Panc1 (cell line): ENCODE results near the gene MPPED1. TPM values are rescaled to one million over a fixed set of nuclear protein-coding genes. Genes with fewer than 3 reads are reported as not detected.

ENCODE experiments used
- ATAC-seq: fragments of 200-7000 bp; cut with Tn5 transposase; 2 replicates; pipeline ENCODE4 v1.9.1; 2020; ENCODE audit warnings: mild to moderate bottlenecking, moderate library complexity
- BruUV-seq: library from RNA; stranded (reverse); fragments of 400-500 nt; replicated peaks from 2 replicates; lab custom pipeline; 2021; lab: Mats Ljungman, UMichigan
- CTCF ChIA-PET: fragments of 300-600 bp; sonication (Branson Sonifier 250); formaldehyde crosslinking; loops from one replicate; lab custom pipeline; 2022; ENCODE audit warnings: antibody characterized with exemption; lab: Charles Lee
- POLR2A ChIA-PET: fragments of 300-600 bp; sonication (Branson Sonifier 250); formaldehyde crosslinking; loops from one replicate; lab custom pipeline; 2022; ENCODE audit warnings: antibody characterized with exemption; lab: Charles Lee
- DNase-seq: peaks from one replicate; pipeline ENCODE4 v3.0.0-alpha.2; 2010; ENCODE audit warnings: low read depth, low spot score
- H3K27ac ChIP-seq: 2 replicates; pipeline ENCODE4 v1.5.1; 2011; ENCODE audit warnings: mild to moderate bottlenecking, low read length, inconsistent platforms
- H3K27me3 ChIP-seq: fragments of 200-500 bp; sonication (Bioruptor generic); 2 replicates; pipeline ENCODE4 v1.6.0; 2014; ENCODE audit warnings: low read length, inconsistent platforms; ENCODE audit not compliant: control insufficient read depth, insufficient read depth
- H3K36me3 ChIP-seq: fragments of 200-500 bp; sonication (Bioruptor generic); 2 replicates; pipeline ENCODE4 v1.5.1; 2014; ENCODE audit warnings: inconsistent platforms, mild to moderate bottlenecking, low read length, moderate library complexity; ENCODE audit not compliant: control insufficient read depth, insufficient read depth
- H3K4me1 ChIP-seq: 2 replicates; pipeline ENCODE4 v1.5.1; 2011; ENCODE audit warnings: inconsistent platforms, mild to moderate bottlenecking, low read length, moderate library complexity; ENCODE audit not compliant: control insufficient read depth, insufficient read depth
- H3K4me3 ChIP-seq, 2 experiments: 2 replicates each; pipeline ENCODE4 v1.5.1; 2011 to 2012; ENCODE audit warnings: low read depth in 2 of 2, low read length in 2 of 2, mild to moderate bottlenecking in 2 of 2, inconsistent platforms in 1 of 2, moderate library complexity in 1 of 2
- H3K9me3 ChIP-seq: fragments of 200-500 bp; sonication (Bioruptor generic); 2 replicates; pipeline ENCODE4 v1.5.1; 2014; ENCODE audit warnings: low read depth, mild to moderate bottlenecking, inconsistent platforms, low read length, moderate library complexity; ENCODE audit not compliant: control insufficient read depth, insufficient read depth
- CTCF ChIP-seq: fragments of 450-650 bp; IDR thresholded peaks from 2 replicates; pipeline ENCODE4 v1.5.1; 2017; ENCODE audit warnings: mild to moderate bottlenecking
- POLR2AphosphoS5 ChIP-seq: IDR thresholded peaks from 2 replicates; pipeline ENCODE4 v1.6.1; 2012; ENCODE audit warnings: mild to moderate bottlenecking, low read depth, low read length, moderate library complexity
- REST ChIP-seq, 2 experiments: IDR thresholded peaks; 2 replicates each; pipeline ENCODE4 v1.6.1; 2011 to 2012; ENCODE audit warnings: low read depth in 2 of 2, control low read depth in 1 of 2, low read length in 1 of 2, mild to moderate bottlenecking in 1 of 2, moderate library complexity in 1 of 2; ENCODE audit not compliant: insufficient read depth in 1 of 2
- SIN3A ChIP-seq: IDR thresholded peaks from 2 replicates; pipeline ENCODE4 v1.6.1; 2012; ENCODE audit warnings: low read depth, mild to moderate bottlenecking, low read length, moderate library complexity, borderline replicate concordance; ENCODE audit not compliant: insufficient read depth
- TCF7L2 ChIP-seq: IDR thresholded peaks from 2 replicates; pipeline ENCODE4 v1.6.1; 2011; ENCODE audit warnings: mild to moderate bottlenecking, low read depth, low read length, inconsistent platforms
- in situ Hi-C: cut with HindIII; loops from 2 replicates; pipeline ENCODE4 v1.10.0; 2016; ENCODE audit warnings: low sequenced_read_pairs, low pct_unique_long_range_greater_than_20kb
- intact Hi-C: fragments of 100-400 bp; cut with micrococcal nuclease; formaldehyde crosslinking; loops from one replicate; pipeline ENCODE4 v1.10.0; 2022; ENCODE audit not compliant: unreplicated experiment
- total RNA-seq: library from RNA; stranded (reverse); gene quantifications from one replicate; pipeline ENCODE4 v1.2.1, GENCODE V29; 2021; ENCODE audit not compliant: unreplicated experiment

Gene MPPED1
- total RNA-seq, 1 experiment from 2014 or later, result not detected

GRCh38 chr22:43397766-43398165, 14.0 kb upstream of the MPPED1 start:
- TF ChIP-seq SIN3A, result no peak
- no peak for TF ChIP-seq TCF7L2
- no peak for TF ChIP-seq CTCF
- TF ChIP-seq POLR2AphosphoS5, result no peak
- no peak for TF ChIP-seq REST (IDR thresholded peaks at IDR 0.05; ENCODE audit: insufficient read depth in 1 of 2, low read depth in 2 of 2, low read length in 1 of 2)
- in situ Hi-C loops, result no loop called here
- ChIA-PET POLR2A (no interaction called here), CTCF (no interaction called here)
- no peaks in the 10 kb centered on the region for H3K9me3 ChIP-seq
- intact Hi-C loops, result no loop called here
- H3K4me3 ChIP-seq, result no peak overlapping the region
- ATAC-seq (no peak), DNase-seq (no peak)
- no peak overlapping the region for H3K27ac ChIP-seq
- H3K27me3 ChIP-seq, result no peaks in the 10 kb centered on the region
- H3K4me1 ChIP-seq, result no peaks in the 10 kb centered on the region
- H3K36me3 ChIP-seq, result no peaks in the 10 kb centered on the region
- BruUV-seq, result no TSS peak

- H3K9me3 ChIP-seq, result no peaks in the 10 kb centered on the region
- no peaks in the 10 kb centered on the region for H3K36me3 ChIP-seq
- no peaks in the 10 kb centered on the region for H3K27me3 ChIP-seq
- ATAC-seq (no peak), DNase-seq (no peak)
- ChIA-PET CTCF (no interaction called here), POLR2A (no interaction called here)
- no peak for TF ChIP-seq REST (IDR thresholded peaks at IDR 0.05; ENCODE audit: insufficient read depth in 1 of 2, low read depth in 2 of 2, low read length in 1 of 2)
- no peak for TF ChIP-seq CTCF
- no peak for TF ChIP-seq POLR2AphosphoS5
- TF ChIP-seq TCF7L2, result no peak
- no peak for TF ChIP-seq SIN3A
- H3K4me1 ChIP-seq, result no peaks in the 10 kb centered on the region
- no TSS peak for BruUV-seq
- intact Hi-C loops (no loop called here), in situ Hi-C loops (no loop called here)
- no peak overlapping the region for H3K4me3 ChIP-seq
- H3K27ac ChIP-seq, result no peak overlapping the region
Measured at GRCh38 chr22:43398246-43398645, 13.6 kb upstream of the MPPED1 start.
